Gastrocnemius medialis (tissue), 4 donors: ENCODE measurements around the gene PKIB.

Experiments used
- CTCF ChIP-seq, 5 experiments: fragments of 450-650 bp in 3 of 5; fragments of 200-600 bp in 2 of 5; sonication (generic) in 2 of 5; IDR thresholded peaks in 4 of 5; conservative IDR thresholded peaks in 1 of 5; 1 replicate in 4 of 5; 2 replicates in 1 of 5; pipeline ENCODE4 v1.5.1; 2016 to 2019; ENCODE audit warnings: antibody characterized with exemption in 5 of 5, mild to moderate bottlenecking in 3 of 5, moderate library complexity in 3 of 5
- POLR2A ChIP-seq, 2 donors: fragments of 450-650 bp; IDR thresholded peaks; one replicate each; pipeline ENCODE4 v1.6.1; 2017; ENCODE audit warnings: antibody characterized with exemption in 2 of 2, mild to moderate bottlenecking in 2 of 2, moderate library complexity in 2 of 2

DNA sequence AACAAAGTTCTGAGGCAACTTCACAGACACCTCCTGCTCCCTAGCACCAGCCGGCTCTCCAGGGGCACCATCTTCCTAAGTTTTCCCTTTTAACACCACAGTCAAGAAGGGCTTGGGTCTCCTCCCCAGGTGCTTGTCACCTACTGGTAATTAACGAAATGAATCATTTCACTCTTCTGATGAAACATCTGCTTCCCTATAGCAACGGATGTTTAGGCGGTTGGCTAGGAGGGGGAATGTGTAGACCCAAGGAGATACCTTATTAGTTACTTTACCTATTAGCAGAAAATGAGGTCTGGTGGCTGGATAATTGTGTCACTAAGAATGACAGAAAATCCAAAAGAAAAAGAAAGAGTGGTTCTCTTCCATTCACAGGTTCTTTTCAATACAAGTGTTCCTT is 123.1 kb downstream of the PKIB start:
- TF ChIP-seq CTCF (IDR thresholded peaks at IDR 0.05 in 4 of 5, conservative IDR thresholded peaks at IDR 0.05 in 1 of 5) (no peak), POLR2A (IDR thresholded peaks at IDR 0.05) (no peak)
